Measurements from ENCODE around the gene NCLN. TPM values are rescaled to one million over a fixed set of nuclear protein-coding genes. Genes with fewer than 3 reads are reported as not detected.

The NCLN gene
- total and polyA plus RNA-seq, 9 of the 15 experiments (the other 6 are each of a cell fraction or from before 2014, with no cell fraction given) = 3.8 to 126 (median 39.6) TPM

DNA sequence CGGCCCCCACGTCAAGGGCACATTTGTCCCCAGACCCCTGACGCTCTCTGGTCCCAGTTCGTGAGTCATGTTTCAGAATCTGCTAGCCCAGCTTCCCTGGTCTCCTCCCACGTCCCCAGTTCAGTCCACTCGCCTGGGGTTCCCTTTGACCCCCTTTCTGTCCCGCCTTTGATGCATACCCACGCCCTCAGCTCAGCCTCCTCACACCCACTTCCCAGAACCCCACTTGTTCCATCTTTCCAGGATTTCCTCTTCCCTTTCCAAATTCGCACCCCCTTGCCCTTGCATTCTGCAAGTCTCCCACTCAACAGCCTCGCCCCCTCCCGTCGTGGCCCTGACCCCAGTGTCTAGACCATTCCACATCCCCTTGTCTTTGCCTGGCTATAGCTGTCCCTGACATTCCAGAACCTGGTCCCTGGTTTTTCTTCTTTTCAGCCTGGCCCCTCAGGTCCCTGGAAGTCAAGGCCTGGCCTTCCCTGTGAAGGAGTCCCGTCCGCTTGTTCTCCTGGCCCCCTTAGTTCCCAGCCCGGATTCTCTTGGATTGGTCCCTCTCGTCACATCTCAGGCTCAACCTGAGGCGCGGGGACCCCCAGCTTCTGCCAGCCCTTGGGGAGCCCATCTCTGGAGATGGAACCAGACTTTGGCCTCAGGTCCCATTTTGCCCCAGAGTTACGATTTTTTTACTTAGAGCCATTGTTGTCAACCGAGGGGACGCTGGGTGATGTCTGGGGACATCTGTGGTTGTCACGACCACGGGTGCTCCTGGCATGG lies 1.3 kb downstream of the NCLN start (continued):
- TF ChIP-seq STAG1 (CRISPR knock-in tag; IDR thresholded peaks at IDR 0.05; ENCODE audit: borderline replicate concordance) = 0 out of 2 replicates have a peak, but pooled peaks have one; percentile 13
- no peak for TF ChIP-seq PRMT5 (CRISPR knock-in tag; IDR thresholded peaks at IDR 0.05)
- no peak for TF ChIP-seq ZNF583 (CRISPR knock-in tag; IDR thresholded peaks at IDR 0.05)
- TF ChIP-seq DPF2 (IDR thresholded peaks at IDR 0.05) = 0 out of 2 replicates have a peak, but pooled peaks have one; percentile 31
- no peak for TF ChIP-seq NR2C1 (IDR thresholded peaks at IDR 0.05)
- no peak for TF ChIP-seq NR2C1 (tag; IDR thresholded peaks at IDR 0.05)
- TF ChIP-seq SMARCE1 (IDR thresholded peaks at IDR 0.05) = 0 out of 2 replicates have a peak, but pooled peaks have one; percentile 55
- 0 out of 2 replicates have a peak, but pooled peaks have one; percentile 15 for TF ChIP-seq FOSL1 (tag; conservative IDR thresholded peaks at IDR 0.05)
- TF ChIP-seq ZNF445 (CRISPR knock-in tag; IDR thresholded peaks at IDR 0.05; ENCODE audit: low read depth) = no peak
- TF ChIP-seq CBFA2T3 (IDR thresholded peaks at IDR 0.05) = peak; percentile 36
- TF ChIP-seq, protein P1, sequence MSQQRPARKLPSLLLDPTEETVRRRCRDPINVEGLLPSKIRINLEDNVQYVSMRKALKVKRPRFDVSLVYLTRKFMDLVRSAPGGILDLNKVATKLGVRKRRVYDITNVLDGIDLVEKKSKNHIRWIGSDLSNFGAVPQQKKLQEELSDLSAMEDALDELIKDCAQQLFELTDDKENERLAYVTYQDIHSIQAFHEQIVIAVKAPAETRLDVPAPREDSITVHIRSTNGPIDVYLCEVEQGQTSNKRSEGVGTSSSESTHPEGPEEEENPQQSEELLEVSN (IDR thresholded peaks at IDR 0.05; ENCODE audit: borderline replicate concordance in 1 of 2, extremely low read depth in 1 of 2, insufficient read depth in 1 of 2, insufficient read length in 1 of 2, low read depth in 1 of 2, low read length in 1 of 2, poor library complexity in 1 of 2, severe bottlenecking in 1 of 2) = no peak
- TF ChIP-seq, protein P2, sequence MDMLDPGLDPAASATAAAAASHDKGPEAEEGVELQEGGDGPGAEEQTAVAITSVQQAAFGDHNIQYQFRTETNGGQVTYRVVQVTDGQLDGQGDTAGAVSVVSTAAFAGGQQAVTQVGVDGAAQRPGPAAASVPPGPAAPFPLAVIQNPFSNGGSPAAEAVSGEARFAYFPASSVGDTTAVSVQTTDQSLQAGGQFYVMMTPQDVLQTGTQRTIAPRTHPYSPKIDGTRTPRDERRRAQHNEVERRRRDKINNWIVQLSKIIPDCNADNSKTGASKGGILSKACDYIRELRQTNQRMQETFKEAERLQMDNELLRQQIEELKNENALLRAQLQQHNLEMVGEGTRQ (CRISPR knock-in tag; IDR thresholded peaks at IDR 0.05) = no peak
- peak; percentile 19 for TF ChIP-seq HNRNPLL (IDR thresholded peaks at IDR 0.05; ENCODE audit: low read depth, low read length, poor library complexity, severe bottlenecking)
- TF ChIP-seq STAT5A (IDR thresholded peaks at IDR 0.05; ENCODE audit: borderline replicate concordance, low read length) = no peak
- TF ChIP-seq, protein P3, sequence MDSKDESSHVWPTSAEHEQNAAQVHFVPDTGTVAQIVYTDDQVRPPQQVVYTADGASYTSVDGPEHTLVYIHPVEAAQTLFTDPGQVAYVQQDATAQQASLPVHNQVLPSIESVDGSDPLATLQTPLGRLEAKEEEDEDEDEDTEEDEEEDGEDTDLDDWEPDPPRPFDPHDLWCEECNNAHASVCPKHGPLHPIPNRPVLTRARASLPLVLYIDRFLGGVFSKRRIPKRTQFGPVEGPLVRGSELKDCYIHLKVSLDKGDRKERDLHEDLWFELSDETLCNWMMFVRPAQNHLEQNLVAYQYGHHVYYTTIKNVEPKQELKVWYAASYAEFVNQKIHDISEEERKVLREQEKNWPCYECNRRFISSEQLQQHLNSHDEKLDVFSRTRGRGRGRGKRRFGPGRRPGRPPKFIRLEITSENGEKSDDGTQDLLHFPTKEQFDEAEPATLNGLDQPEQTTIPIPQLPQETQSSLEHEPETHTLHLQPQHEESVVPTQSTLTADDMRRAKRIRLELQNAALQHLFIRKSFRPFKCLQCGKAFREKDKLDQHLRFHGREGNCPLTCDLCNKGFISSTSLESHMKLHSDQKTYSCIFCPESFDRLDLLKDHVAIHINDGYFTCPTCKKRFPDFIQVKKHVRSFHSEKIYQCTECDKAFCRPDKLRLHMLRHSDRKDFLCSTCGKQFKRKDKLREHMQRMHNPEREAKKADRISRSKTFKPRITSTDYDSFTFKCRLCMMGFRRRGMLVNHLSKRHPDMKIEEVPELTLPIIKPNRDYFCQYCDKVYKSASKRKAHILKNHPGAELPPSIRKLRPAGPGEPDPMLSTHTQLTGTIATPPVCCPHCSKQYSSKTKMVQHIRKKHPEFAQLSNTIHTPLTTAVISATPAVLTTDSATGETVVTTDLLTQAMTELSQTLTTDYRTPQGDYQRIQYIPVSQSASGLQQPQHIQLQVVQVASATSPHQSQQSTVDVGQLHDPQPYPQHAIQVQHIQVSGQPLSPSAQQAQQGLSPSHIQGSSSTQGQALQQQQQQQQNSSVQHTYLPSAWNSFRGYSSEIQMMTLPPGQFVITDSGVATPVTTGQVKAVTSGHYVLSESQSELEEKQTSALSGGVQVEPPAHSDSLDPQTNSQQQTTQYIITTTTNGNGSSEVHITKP (IDR thresholded peaks at IDR 0.05; ENCODE audit: partially characterized antibody) = peak; percentile 58
- TF ChIP-seq ZBTB7A (IDR thresholded peaks at IDR 0.05; ENCODE audit: borderline replicate concordance, control insufficient read depth, low read depth, low read length) = peak; percentile 29; the same call in 1 of the 2 replicates
- no peak for TF ChIP-seq TAF9B (IDR thresholded peaks at IDR 0.05; ENCODE audit: partially characterized antibody)
- TF ChIP-seq MIER1 (IDR thresholded peaks at IDR 0.05; ENCODE audit: low read depth) = no peak
- TF ChIP-seq HMG20B (CRISPR knock-in tag; IDR thresholded peaks at IDR 0.05) = no peak
- TF ChIP-seq, protein P4, sequence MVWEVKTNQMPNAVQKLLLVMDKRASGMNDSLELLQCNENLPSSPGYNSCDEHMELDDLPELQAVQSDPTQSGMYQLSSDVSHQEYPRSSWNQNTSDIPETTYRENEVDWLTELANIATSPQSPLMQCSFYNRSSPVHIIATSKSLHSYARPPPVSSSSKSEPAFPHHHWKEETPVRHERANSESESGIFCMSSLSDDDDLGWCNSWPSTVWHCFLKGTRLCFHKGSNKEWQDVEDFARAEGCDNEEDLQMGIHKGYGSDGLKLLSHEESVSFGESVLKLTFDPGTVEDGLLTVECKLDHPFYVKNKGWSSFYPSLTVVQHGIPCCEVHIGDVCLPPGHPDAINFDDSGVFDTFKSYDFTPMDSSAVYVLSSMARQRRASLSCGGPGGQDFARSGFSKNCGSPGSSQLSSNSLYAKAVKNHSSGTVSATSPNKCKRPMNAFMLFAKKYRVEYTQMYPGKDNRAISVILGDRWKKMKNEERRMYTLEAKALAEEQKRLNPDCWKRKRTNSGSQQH (CRISPR knock-in tag; IDR thresholded peaks at IDR 0.05) = no peak
- 0 out of 2 replicates have a peak, but pooled peaks have one; percentile 34 for TF ChIP-seq ZC3H4 (CRISPR knock-in tag; IDR thresholded peaks at IDR 0.05; ENCODE audit: borderline replicate concordance)
